Right atrium auricular region (tissue), 2 donors: ENCODE measurements around the gene TXNDC5. TPM values are rescaled to one million over a fixed set of nuclear protein-coding genes. Genes with fewer than 3 reads are reported as not detected.
A peak's percentile ranks its signal among the peaks of the same experiment; 100 is the strongest.

Experiments
- DNase-seq: peaks from one replicate; pipeline ENCODE4 v3.0.0-alpha.2; 2019; ENCODE audit warnings: low spot score
- H3K27ac ChIP-seq, 2 donors: fragments of 200-600 bp; sonication (generic); 1 replicate in 1 of 2; 2 replicates in 1 of 2; pipeline ENCODE4 v1.5.1; 2016 to 2019
- H3K27me3 ChIP-seq, 2 donors: fragments of 200-600 bp; sonication (generic); one replicate each; pipeline versions ENCODE4 v1.5.1 to v1.6.0; 2017 to 2019
- H3K36me3 ChIP-seq: fragments of 200-600 bp; sonication (generic); one replicate; pipeline ENCODE4 v1.5.1; 2016
- H3K4me1 ChIP-seq, 2 donors: fragments of 200-600 bp; sonication (generic); one replicate each; pipeline versions ENCODE4 v1.5.1 to v1.6.0; 2017 to 2019
- H3K4me3 ChIP-seq, 2 donors: fragments of 200-600 bp; sonication (generic); 1 replicate in 1 of 2; 2 replicates in 1 of 2; pipeline ENCODE4 v1.5.1; 2017 to 2019; ENCODE audit warnings: mild to moderate bottlenecking in 1 of 2, moderate library complexity in 1 of 2
- H3K9me3 ChIP-seq, 2 donors: fragments of 200-600 bp; sonication (generic); one replicate each; pipeline ENCODE4 v1.5.1; 2019
- CTCF ChIP-seq, 2 donors: fragments of 200-600 bp; sonication (generic); IDR thresholded peaks; one replicate each; pipeline ENCODE4 v1.5.1; 2019; ENCODE audit warnings: antibody characterized with exemption in 2 of 2
- total RNA-seq, 2 donors: library from RNA; depleted of rRNA; stranded (reverse); fragments of >200 nt; gene quantifications; one replicate each; pipeline ENCODE4 v1.1.0, GENCODE V29; 2016

Gene TXNDC5
- total RNA-seq, 2 donors from 2014 or later: 71.3 to 82.0 TPM

- Histone ChIP-seq H3K9me3 (no peaks in the 10 kb centered on the region), H3K4me1 (peaks cover 0 to 36% of the 10 kb centered on the region in 2 donors), H3K4me3 (peak overlapping the region; percentile 74 to 79), H3K27ac (peak overlapping the region; percentile 59 to 65), H3K36me3 (peaks cover under 1% of the 10 kb centered on the region), H3K27me3 (no peaks in the 10 kb centered on the region)
- no peak for TF ChIP-seq CTCF (IDR thresholded peaks at IDR 0.05)
- DNase-seq: no peak
Measured at GRCh38 chr6:7909323-7910276, 988 bp downstream of the TXNDC5 start.

DNA sequence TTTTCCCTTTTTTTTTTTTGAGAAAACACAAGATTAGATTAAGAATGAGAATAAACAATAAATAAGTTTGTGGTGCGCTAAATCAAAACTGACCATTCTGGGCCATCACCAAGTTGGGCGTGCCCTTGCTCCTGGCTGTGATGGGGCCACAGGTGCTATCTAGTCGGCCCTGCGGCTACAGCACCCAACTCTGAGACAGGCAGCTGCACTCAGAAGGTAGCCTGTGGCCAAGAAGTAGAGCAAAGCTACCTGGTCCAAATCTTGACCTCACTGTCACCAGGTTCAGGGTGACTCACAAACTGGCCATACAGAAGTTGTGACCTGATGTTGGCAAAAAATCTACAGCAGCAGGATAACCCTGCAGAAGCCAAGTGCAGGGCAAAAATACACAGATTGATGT is 3.4 kb downstream of the TXNDC5 start:
- TF ChIP-seq CTCF (IDR thresholded peaks at IDR 0.05): no peak
- peaks cover 0 to 39% of the 10 kb centered on the region in 2 donors for H3K4me1 ChIP-seq
- no peak for DNase-seq
- H3K9me3 ChIP-seq: no peaks in the 10 kb centered on the region
- peaks cover 24% of the 10 kb centered on the region for H3K36me3 ChIP-seq
- H3K27me3 ChIP-seq: no peaks in the 10 kb centered on the region
- H3K4me3 ChIP-seq: no peak overlapping the region
- H3K27ac ChIP-seq: no peak overlapping the region

DNA sequence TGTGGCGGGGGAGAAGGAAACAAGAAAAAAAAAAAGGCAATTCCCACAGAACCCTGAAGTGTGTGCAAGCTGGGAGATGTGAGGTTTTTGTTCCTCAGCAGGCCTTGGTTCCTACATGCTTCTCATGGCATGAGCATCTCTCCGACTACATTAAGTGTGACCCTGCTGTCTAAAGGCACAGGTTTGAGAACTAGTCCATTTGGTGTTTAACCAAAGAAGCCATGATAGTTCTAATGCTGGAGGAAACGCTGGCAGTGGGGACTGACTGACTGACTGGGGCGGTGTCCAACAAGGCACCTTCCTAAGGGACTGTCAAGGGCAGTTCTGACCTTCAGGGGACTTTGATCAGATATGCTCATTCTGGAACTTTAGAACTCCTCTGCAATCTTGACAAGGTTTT is 3.8 kb downstream of the TXNDC5 start:
- Histone ChIP-seq H3K4me1 (peaks cover 0 to 39% of the 10 kb centered on the region in 2 donors), H3K9me3 (no peaks in the 10 kb centered on the region), H3K4me3 (no peak overlapping the region), H3K36me3 (peaks cover 29% of the 10 kb centered on the region), H3K27ac (no peak overlapping the region), H3K27me3 (no peaks in the 10 kb centered on the region)
- TF ChIP-seq CTCF (IDR thresholded peaks at IDR 0.05): no peak
- DNase-seq: no peak

DNA sequence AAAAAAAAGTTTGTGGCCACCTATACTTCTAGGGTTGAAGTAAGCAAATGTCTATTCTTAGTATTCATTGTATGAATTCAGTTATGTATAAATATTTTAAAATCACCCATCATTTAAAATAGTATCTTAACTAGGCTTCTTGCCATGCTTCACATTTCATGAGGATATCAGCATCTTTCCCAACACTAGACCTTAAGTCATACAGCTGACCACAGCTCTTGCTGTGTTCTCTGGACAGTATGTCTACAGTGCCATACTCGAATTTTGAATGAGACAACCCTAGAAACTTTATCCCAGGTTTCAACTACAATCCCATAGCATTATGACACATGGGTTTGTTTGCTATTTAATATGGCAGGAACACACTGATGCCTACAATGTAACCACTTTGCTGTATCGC is 5.2 kb downstream of the TXNDC5 start:
- Histone ChIP-seq H3K36me3 (peaks cover 41% of the 10 kb centered on the region), H3K4me3 (no peak overlapping the region), H3K27me3 (no peaks in the 10 kb centered on the region), H3K4me1 (peaks cover 0 to 32% of the 10 kb centered on the region in 2 donors), H3K9me3 (no peaks in the 10 kb centered on the region), H3K27ac (no peak overlapping the region)
- no peak for TF ChIP-seq CTCF (IDR thresholded peaks at IDR 0.05)
- DNase-seq: no peak

DNA sequence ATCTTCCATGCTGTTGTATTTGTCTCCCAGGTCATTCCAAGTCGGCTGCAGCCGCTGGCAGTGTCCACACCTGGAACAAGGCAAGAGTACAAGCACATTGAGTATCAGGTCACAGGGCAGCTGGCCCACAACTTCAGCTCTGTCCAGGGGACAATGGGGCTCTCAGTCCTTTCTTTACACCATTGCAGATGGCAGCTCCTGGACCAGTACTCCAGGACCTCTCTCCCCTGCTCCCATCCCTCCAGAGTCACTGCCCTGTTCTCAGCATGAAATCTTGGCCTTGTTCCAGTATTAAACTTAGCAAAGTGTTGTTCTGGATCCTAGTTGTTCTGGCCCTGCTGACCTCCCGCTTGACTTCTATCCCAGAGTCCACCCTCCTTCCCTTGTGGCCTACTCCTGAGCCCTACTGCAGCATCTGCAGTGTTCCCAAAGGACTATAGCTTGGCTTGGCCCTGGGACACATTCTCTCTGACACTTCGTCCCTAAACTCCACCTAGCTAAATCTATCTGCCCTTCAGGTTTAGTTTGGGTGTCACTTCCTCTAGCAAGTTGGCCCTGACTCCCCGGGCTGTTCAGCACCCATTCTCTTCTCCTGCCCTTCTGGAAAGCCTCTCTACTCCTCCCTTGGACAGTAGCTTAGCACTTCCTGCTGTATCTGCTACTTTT is 5.8 kb downstream of the TXNDC5 start:
- no peak overlapping the region for H3K27ac ChIP-seq
- TF ChIP-seq CTCF (IDR thresholded peaks at IDR 0.05): no peak
- no peaks in the 10 kb centered on the region for H3K9me3 ChIP-seq
- H3K27me3 ChIP-seq: no peaks in the 10 kb centered on the region
- DNase-seq: no peak
- H3K4me1 ChIP-seq: peaks cover 0 to 32% of the 10 kb centered on the region in 2 donors
- H3K4me3 ChIP-seq: no peak overlapping the region
- H3K36me3 ChIP-seq: peaks cover 47% of the 10 kb centered on the region
